ENCODE data around the gene MLN.

GRCh38 chr6:33841868-33842267 lies 38.1 kb upstream of the MLN start:
- TF ChIP-seq POLR2A (IDR thresholded peaks at IDR 0.05), result no peak
- TF ChIP-seq, protein P1, sequence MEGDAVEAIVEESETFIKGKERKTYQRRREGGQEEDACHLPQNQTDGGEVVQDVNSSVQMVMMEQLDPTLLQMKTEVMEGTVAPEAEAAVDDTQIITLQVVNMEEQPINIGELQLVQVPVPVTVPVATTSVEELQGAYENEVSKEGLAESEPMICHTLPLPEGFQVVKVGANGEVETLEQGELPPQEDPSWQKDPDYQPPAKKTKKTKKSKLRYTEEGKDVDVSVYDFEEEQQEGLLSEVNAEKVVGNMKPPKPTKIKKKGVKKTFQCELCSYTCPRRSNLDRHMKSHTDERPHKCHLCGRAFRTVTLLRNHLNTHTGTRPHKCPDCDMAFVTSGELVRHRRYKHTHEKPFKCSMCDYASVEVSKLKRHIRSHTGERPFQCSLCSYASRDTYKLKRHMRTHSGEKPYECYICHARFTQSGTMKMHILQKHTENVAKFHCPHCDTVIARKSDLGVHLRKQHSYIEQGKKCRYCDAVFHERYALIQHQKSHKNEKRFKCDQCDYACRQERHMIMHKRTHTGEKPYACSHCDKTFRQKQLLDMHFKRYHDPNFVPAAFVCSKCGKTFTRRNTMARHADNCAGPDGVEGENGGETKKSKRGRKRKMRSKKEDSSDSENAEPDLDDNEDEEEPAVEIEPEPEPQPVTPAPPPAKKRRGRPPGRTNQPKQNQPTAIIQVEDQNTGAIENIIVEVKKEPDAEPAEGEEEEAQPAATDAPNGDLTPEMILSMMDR (IDR thresholded peaks at IDR 0.05), result no peak

All from uterus (tissue), 2 donors.